ENCODE measurements around the gene FFAR4.

- TF ChIP-seq POLR2AphosphoS5 (IDR thresholded peaks at IDR 0.05; ENCODE audit: low read depth), result peak; percentile 45
- no peak for TF ChIP-seq CTCF (IDR thresholded peaks at IDR 0.05; ENCODE audit: insufficient read depth, low read length)
- TF ChIP-seq SPI1 (IDR thresholded peaks at IDR 0.05; ENCODE audit: borderline replicate concordance, low read depth), result peak; percentile 87
- TF ChIP-seq REST (IDR thresholded peaks at IDR 0.05; ENCODE audit: insufficient replicate concordance, low read depth), result no peak
- TF ChIP-seq GABPA (IDR thresholded peaks at IDR 0.05; ENCODE audit: low read depth), result no peak
Measured at GRCh38 chr10:93565446-93565845, 1.0 kb upstream of the FFAR4 start.
